RWPE2 (cell line): ENCODE measurements around the gene EDN1.

Experiments used
- ATAC-seq: fragments of 200-7000 bp; cut with Tn5 transposase; 3 replicates; pipeline ENCODE4 v1.9.1; 2021; ENCODE audit warnings: low read depth
- DNase-seq: peaks from one replicate; pipeline ENCODE4 v3.0.0-alpha.2; 2020; ENCODE audit warnings: low spot score
- H3K27ac ChIP-seq: fragments of 450-650 bp; 2 replicates; pipeline ENCODE4 v1.5.1; 2017; ENCODE audit warnings: mild to moderate bottlenecking; ENCODE audit not compliant: poor library complexity, severe bottlenecking
- H3K27me3 ChIP-seq: fragments of 250-450 bp; sonication (Bioruptor Pico); 2 replicates; pipeline ENCODE4 v1.5.1; 2021; ENCODE audit warnings: mild to moderate bottlenecking, moderate library complexity; ENCODE audit not compliant: insufficient read depth, poor library complexity, severe bottlenecking
- H3K36me3 ChIP-seq: fragments of 250-450 bp; sonication (Bioruptor Pico); 2 replicates; pipeline ENCODE4 v1.5.1; 2020; ENCODE audit warnings: low read depth, mild to moderate bottlenecking, moderate library complexity
- H3K4me1 ChIP-seq: fragments of 250-450 bp; sonication (Bioruptor Pico); 2 replicates; pipeline ENCODE4 v1.5.1; 2021; ENCODE audit warnings: mild to moderate bottlenecking, moderate library complexity; ENCODE audit not compliant: insufficient read depth, poor library complexity, severe bottlenecking
- H3K4me3 ChIP-seq: fragments of 250-450 bp; sonication (Bioruptor Pico); 2 replicates; pipeline ENCODE4 v1.5.1; 2021; ENCODE audit warnings: mild to moderate bottlenecking, moderate library complexity; ENCODE audit not compliant: severe bottlenecking
- H3K9me3 ChIP-seq: fragments of 250-450 bp; sonication (Bioruptor Pico); 2 replicates; pipeline ENCODE4 v1.5.1; 2021; ENCODE audit warnings: mild to moderate bottlenecking, moderate library complexity; ENCODE audit not compliant: severe bottlenecking
- TF ChIP-seq, protein P1 (sequence below): fragments of 450-650 bp; IDR thresholded peaks from one replicate; pipeline ENCODE4 v1.5.1; 2017; ENCODE audit warnings: mild to moderate bottlenecking, moderate library complexity; ENCODE audit not compliant: poor library complexity, severe bottlenecking

The EDN1 gene

GRCh38 chr6:12254210-12254609 lies 36.0 kb upstream of the EDN1 start:
- Histone ChIP-seq H3K36me3 (no peaks in the 10 kb centered on the region), H3K27ac (no peak overlapping the region), H3K9me3 (no peaks in the 10 kb centered on the region), H3K27me3 (peaks cover 4% of the 10 kb centered on the region), H3K4me1 (no peaks in the 10 kb centered on the region), H3K4me3 (no peak overlapping the region)
- ATAC-seq, result no peak
- no peak for DNase-seq
- TF ChIP-seq, protein P1, sequence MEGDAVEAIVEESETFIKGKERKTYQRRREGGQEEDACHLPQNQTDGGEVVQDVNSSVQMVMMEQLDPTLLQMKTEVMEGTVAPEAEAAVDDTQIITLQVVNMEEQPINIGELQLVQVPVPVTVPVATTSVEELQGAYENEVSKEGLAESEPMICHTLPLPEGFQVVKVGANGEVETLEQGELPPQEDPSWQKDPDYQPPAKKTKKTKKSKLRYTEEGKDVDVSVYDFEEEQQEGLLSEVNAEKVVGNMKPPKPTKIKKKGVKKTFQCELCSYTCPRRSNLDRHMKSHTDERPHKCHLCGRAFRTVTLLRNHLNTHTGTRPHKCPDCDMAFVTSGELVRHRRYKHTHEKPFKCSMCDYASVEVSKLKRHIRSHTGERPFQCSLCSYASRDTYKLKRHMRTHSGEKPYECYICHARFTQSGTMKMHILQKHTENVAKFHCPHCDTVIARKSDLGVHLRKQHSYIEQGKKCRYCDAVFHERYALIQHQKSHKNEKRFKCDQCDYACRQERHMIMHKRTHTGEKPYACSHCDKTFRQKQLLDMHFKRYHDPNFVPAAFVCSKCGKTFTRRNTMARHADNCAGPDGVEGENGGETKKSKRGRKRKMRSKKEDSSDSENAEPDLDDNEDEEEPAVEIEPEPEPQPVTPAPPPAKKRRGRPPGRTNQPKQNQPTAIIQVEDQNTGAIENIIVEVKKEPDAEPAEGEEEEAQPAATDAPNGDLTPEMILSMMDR, result no peak

GRCh38 chr6:12258191-12258590 lies 32.0 kb upstream of the EDN1 start:
- no peak overlapping the region for H3K4me3 ChIP-seq
- DNase-seq (no peak), ATAC-seq (no peak)
- no peaks in the 10 kb centered on the region for H3K4me1 ChIP-seq
- H3K9me3 ChIP-seq, result no peaks in the 10 kb centered on the region
- TF ChIP-seq, protein P1, result no peak
- H3K27ac ChIP-seq, result no peak overlapping the region
- H3K36me3 ChIP-seq, result no peaks in the 10 kb centered on the region
- peaks cover 4% of the 10 kb centered on the region for H3K27me3 ChIP-seq

GRCh38 chr6:12258591-12259075 lies 31.5 kb upstream of the EDN1 start:
- TF ChIP-seq, protein P1, result no peak
- Histone ChIP-seq H3K4me3 (no peak overlapping the region), H3K27ac (no peak overlapping the region), H3K4me1 (no peaks in the 10 kb centered on the region), H3K27me3 (peaks cover 4% of the 10 kb centered on the region), H3K36me3 (no peaks in the 10 kb centered on the region), H3K9me3 (no peaks in the 10 kb centered on the region)
- DNase-seq (no peak), ATAC-seq (no peak)

DNA sequence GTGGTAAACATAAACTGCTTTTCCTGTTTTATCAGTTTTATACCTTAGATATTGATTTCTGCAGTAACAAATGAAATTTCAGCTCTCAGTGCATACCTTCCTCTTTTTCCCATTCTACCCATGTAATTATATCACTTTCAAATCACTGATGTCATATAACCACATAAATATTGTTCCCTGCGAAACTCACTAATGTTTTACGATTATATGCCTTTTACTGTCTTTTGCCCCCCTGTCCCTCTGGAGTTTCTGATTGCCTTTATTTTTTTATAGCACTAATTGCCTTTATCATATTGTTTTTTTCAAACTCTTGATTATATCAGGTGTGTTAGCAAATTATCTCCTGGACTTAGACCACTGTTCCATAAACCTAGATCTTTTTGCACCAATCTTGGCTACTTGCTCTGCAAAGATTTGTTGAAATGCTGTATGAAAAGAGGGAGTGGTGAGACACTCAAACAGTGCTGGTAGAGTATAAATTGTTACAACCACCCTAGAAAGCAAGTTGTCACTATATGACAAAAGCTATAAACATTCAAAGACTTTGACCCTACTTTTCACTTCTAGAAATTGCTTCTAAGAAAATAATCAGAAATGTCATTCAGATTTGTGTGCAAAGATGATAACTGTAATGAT lies 29.6 kb upstream of the EDN1 start:
- Histone ChIP-seq H3K4me1 (no peaks in the 10 kb centered on the region), H3K4me3 (no peak overlapping the region), H3K27me3 (no peaks in the 10 kb centered on the region), H3K27ac (no peak overlapping the region), H3K9me3 (no peaks in the 10 kb centered on the region), H3K36me3 (no peaks in the 10 kb centered on the region)
- DNase-seq, result no peak
- no peak for ATAC-seq
- TF ChIP-seq, protein P1, result no peak

DNA sequence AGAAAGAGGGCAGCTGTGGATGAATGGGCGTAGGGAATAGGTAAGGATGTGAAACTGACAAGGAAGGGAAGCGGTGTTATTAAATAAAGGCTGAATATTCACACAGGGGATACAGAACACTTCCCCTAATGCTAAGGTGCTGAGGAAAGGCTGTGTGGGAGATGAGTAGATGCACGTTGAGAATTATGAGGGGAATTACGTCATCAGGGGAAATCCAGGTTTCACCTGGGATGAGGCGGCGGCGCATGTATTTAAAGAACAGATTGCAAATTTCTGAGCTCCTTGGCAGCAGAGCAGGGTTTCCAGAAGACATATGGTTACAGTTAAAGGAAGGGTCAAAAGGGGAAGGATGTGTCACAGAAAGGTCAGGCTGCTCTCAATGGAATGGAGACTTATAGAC lies 28.7 kb upstream of the EDN1 start:
- no peaks in the 10 kb centered on the region for H3K9me3 ChIP-seq
- TF ChIP-seq, protein P1, result no peak
- no peaks in the 10 kb centered on the region for H3K27me3 ChIP-seq
- DNase-seq (no peak), ATAC-seq (no peak)
- H3K27ac ChIP-seq, result no peak overlapping the region
- H3K4me3 ChIP-seq, result no peak overlapping the region
- no peaks in the 10 kb centered on the region for H3K4me1 ChIP-seq
- H3K36me3 ChIP-seq, result no peaks in the 10 kb centered on the region
